K562 (cell line): Measurements from ENCODE around the gene TMIGD1. TPM values are rescaled to one million over a fixed set of nuclear protein-coding genes. Genes with fewer than 3 reads are reported as not detected.

Experiments used
- ATAC-seq: fragments of 200-7000 bp; cut with Tn5 transposase; 3 replicates; pipeline ENCODE4 v1.9.1; 2020; ENCODE audit warnings: moderate library complexity
- BruUV-seq: library from RNA; stranded (reverse); fragments of 400-500 nt; replicated peaks from 2 replicates; lab custom pipeline; 2021; lab: Mats Ljungman, UMichigan
- CTCF ChIA-PET: fragments of 300-600 bp; formaldehyde crosslinking; extraction: SDS; loops from one replicate; lab custom pipeline; 2021; ENCODE audit warnings: low intra/inter-chr PET ratio; lab: Yijun Ruan, JAX
- POLR2A ChIA-PET: fragments of 300-600, 350-650 bp; sonication (Branson Sonifier 250); formaldehyde crosslinking; extraction: SDS; loops from one replicate; lab custom pipeline; 2021; ENCODE audit warnings: antibody characterized with exemption, inconsistent platforms; lab: Yijun Ruan, JAX
- DNase-seq, 4 experiments: peaks; one replicate each; pipeline versions ENCODE4 v3.0.0 to v3.0.0-alpha.2; 2011 to 2018; ENCODE audit warnings: low spot score in 3 of 4, mixed read lengths in 3 of 4; ENCODE audit errors: extremely low read depth in 1 of 4
- FAIRE-seq: peaks from 2 replicates; lab custom pipeline; 2011; peaks lifted over from hg19 to GRCh38; lab: Jason Lieb, UNC
- H2AFZ ChIP-seq: 2 replicates; pipeline ENCODE4 v1.6.0; 2011; ENCODE audit warnings: low read depth, low read length, control low read depth, inconsistent platforms
- H3K27ac ChIP-seq: fragments of 200-600 bp; 3 replicates; pipeline ENCODE4 v1.8.0; 2011; ENCODE audit warnings: low read depth, mild to moderate bottlenecking, control low read depth, inconsistent platforms, low read length, moderate library complexity, mixed read lengths; ENCODE audit errors: extremely low read depth
- H3K27me3 ChIP-seq, 2 experiments: fragments of 300-600 bp in 1 of 2; 2 replicates in 1 of 2; 3 replicates in 1 of 2; pipeline versions ENCODE4 v1.6.0 to v1.8.0; 2011; ENCODE audit warnings: inconsistent platforms in 2 of 2, low read length in 2 of 2, mild to moderate bottlenecking in 1 of 2, mixed read lengths in 1 of 2, moderate library complexity in 1 of 2; ENCODE audit not compliant: control insufficient read depth in 2 of 2, insufficient read depth in 2 of 2
- H3K36me3 ChIP-seq: fragments of 300-600 bp; 3 replicates; pipeline ENCODE4 v1.8.0; 2011; ENCODE audit warnings: mild to moderate bottlenecking, low read length, inconsistent platforms; ENCODE audit not compliant: control insufficient read depth, insufficient read depth
- H3K4me1 ChIP-seq, 2 experiments: fragments of 200-600 bp in 1 of 2; replicated peaks in 1 of 2; 2 replicates in 1 of 2; 3 replicates in 1 of 2; pipeline versions ENCODE4 v1.5.1 to v1.8.0; 2011; ENCODE audit warnings: inconsistent platforms in 2 of 2, low read length in 2 of 2, mild to moderate bottlenecking in 1 of 2, mixed read lengths in 1 of 2, moderate library complexity in 1 of 2; ENCODE audit not compliant: control insufficient read depth in 2 of 2, insufficient read depth in 2 of 2
- H3K4me2 ChIP-seq: 2 replicates; pipeline ENCODE4 v1.6.1; 2011; ENCODE audit warnings: low read length, control low read depth, inconsistent platforms, mixed read lengths; ENCODE audit not compliant: insufficient read depth
- H3K4me3 ChIP-seq: fragments of 200-600 bp; sonication (generic), shearing (Covaris generic); 2 replicates; pipeline ENCODE4 v1.5.1; 2016; ENCODE audit warnings: control low read depth, inconsistent platforms
- H3K79me2 ChIP-seq: fragments of 200-600 bp; 3 replicates; pipeline ENCODE4 v1.8.0; 2011; ENCODE audit warnings: low read length, inconsistent platforms; ENCODE audit not compliant: control insufficient read depth, insufficient read depth
- H3K9ac ChIP-seq, 2 experiments: 2 replicates each; pipeline versions ENCODE4 v1.6.0 to v1.6.1; 2011; ENCODE audit warnings: low read depth in 2 of 2, low read length in 2 of 2, control low read depth in 1 of 2, inconsistent platforms in 1 of 2, mild to moderate bottlenecking in 1 of 2, mixed read lengths in 1 of 2; ENCODE audit not compliant: insufficient read depth in 1 of 2
- H3K9me1 ChIP-seq: one replicate; pipeline ENCODE4 v1.6.0; 2011; ENCODE audit warnings: inconsistent platforms, mild to moderate bottlenecking, low read length, moderate library complexity; ENCODE audit not compliant: control insufficient read depth, insufficient read depth
- H3K9me3 ChIP-seq: replicated peaks from 2 replicates; pipeline ENCODE4 v1.5.1; 2011; ENCODE audit warnings: low read depth, low read length, inconsistent platforms; ENCODE audit not compliant: control insufficient read depth, insufficient read depth
- H4K20me1 ChIP-seq: replicated peaks from 2 replicates; pipeline ENCODE4 v1.6.1; 2011; ENCODE audit warnings: low read length, inconsistent platforms, mixed read lengths; ENCODE audit not compliant: control insufficient read depth, insufficient read depth
- CBX8 ChIP-seq: fragments of 200-600 bp; sonication (generic); IDR thresholded peaks from 2 replicates; pipeline ENCODE4 v1.6.1; 2012; ENCODE audit warnings: borderline replicate concordance, mixed run types, low read depth, mild to moderate bottlenecking, moderate library complexity, mixed read lengths, low read length, control low read depth, inconsistent platforms; ENCODE audit not compliant: poor library complexity, severe bottlenecking; ENCODE audit errors: extremely low read depth
- FOXK1 ChIP-seq: sonication (generic); formaldehyde crosslinking; IDR thresholded peaks from 2 replicates; pipeline ENCODE4 v1.8.0; 2022; ENCODE audit warnings: missing genetic modification reagents, mild to moderate bottlenecking, borderline replicate concordance
- MAFF ChIP-seq: IDR thresholded peaks from 2 replicates; pipeline ENCODE4 v1.6.1; 2012; ENCODE audit warnings: low read length, improper control_type of control experiment
- SMAD1 ChIP-seq: fragments of 150-350 bp; IDR thresholded peaks from 2 replicates; pipeline ENCODE4 v1.6.1; 2014; ENCODE audit warnings: low read length, low read depth; ENCODE audit not compliant: partially characterized antibody
- SMAD3 ChIP-seq: fragments of 450-650 bp; formaldehyde crosslinking; conservative IDR thresholded peaks from 2 replicates; pipeline ENCODE4 v1.4.0; 2020; ENCODE audit warnings: mild to moderate bottlenecking
- ZNF316 ChIP-seq: fragments of 450-650 bp; IDR thresholded peaks from 2 replicates; pipeline ENCODE4 v1.6.1; 2016
- WGBS: fragments of 100-300 bp; shearing (Covaris generic); methylation state at CpG from one replicate; pipeline ENCODE4 v1.1.6; 2016; ENCODE audit warnings: low coverage, mixed read lengths; ENCODE audit not compliant: insufficient coverage; ENCODE audit errors: missing lambda C conversion rate; 5-methylcytosine and 5-hydroxymethylcytosine counted together
- in situ Hi-C: fragments of 300-500 bp; cut with MboI; formaldehyde crosslinking; loops from 4 replicates; pipeline ENCODE4 v1.15.0; 2018; ENCODE audit warnings: inconsistent platforms, mixed read lengths
- intact Hi-C: fragments of 100-400 bp; cut with micrococcal nuclease; formaldehyde crosslinking; loops from 2 replicates; pipeline ENCODE4 v1.14.2; 2022
- polyA plus RNA-seq, 8 experiments: library from polyadenylated mRNA; depleted of rRNA in 4 of 8; stranded (reverse) in 5 of 8; unstranded in 3 of 8; fragments of >200 nt; fragmentation: Nextera tagmentation in 2 of 8; fragmentation: Illumina TruSeq in 1 of 8; extraction: Ambion mirVana in 2 of 8; extraction: Trizol in 1 of 8; gene quantifications; 2 replicates each; pipeline versions ENCODE4 v1.2.1 to v1.2.3, GENCODE V29; 2011 to 2014; ENCODE audit warnings: inconsistent platforms in 1 of 8, missing spikeins in 1 of 8
- total RNA-seq, 7 experiments: library from RNA; depleted of rRNA in 6 of 7; stranded (reverse); fragments of >200 nt in 6 of 7; fragmentation: Illumina TruSeq in 2 of 7; extraction: Trizol in 2 of 7; gene quantifications; 2 replicates each; pipeline versions ENCODE4 v1.2.1 to v1.2.3, GENCODE V29; 2011 to 2021; ENCODE audit warnings: low replicate concordance in 1 of 7
- TF ChIP-seq, protein P1 (sequence below), 3 experiments: fragments of 200-800 bp in 1 of 3; sonication (Bioruptor generic) in 1 of 3; sonication (generic) in 1 of 3; formaldehyde crosslinking in 1 of 3; IDR thresholded peaks; 2 replicates each; pipeline versions ENCODE4 v1.6.1 to v1.8.0; 2016 to 2022; ENCODE audit warnings: mild to moderate bottlenecking in 2 of 3, missing compliant biosample characterization in 2 of 3, missing genetic modification characterization in 2 of 3, missing genetic modification reagents in 1 of 3
- TF ChIP-seq, protein P2 (sequence below), 2 experiments: fragments of 450-650 bp in 1 of 2; sonication (generic) in 1 of 2; formaldehyde crosslinking in 1 of 2; IDR thresholded peaks; 2 replicates each; pipeline versions ENCODE4 v1.7.1 to v1.9.0; 2016 to 2022; ENCODE audit warnings: inconsistent platforms in 1 of 2, mild to moderate bottlenecking in 1 of 2, missing genetic modification reagents in 1 of 2

The TMIGD1 gene
- total and polyA plus RNA-seq, 9 of the 15 experiments (the other 6 are each of a cell fraction or from before 2014, with no cell fraction given): not detected

DNA sequence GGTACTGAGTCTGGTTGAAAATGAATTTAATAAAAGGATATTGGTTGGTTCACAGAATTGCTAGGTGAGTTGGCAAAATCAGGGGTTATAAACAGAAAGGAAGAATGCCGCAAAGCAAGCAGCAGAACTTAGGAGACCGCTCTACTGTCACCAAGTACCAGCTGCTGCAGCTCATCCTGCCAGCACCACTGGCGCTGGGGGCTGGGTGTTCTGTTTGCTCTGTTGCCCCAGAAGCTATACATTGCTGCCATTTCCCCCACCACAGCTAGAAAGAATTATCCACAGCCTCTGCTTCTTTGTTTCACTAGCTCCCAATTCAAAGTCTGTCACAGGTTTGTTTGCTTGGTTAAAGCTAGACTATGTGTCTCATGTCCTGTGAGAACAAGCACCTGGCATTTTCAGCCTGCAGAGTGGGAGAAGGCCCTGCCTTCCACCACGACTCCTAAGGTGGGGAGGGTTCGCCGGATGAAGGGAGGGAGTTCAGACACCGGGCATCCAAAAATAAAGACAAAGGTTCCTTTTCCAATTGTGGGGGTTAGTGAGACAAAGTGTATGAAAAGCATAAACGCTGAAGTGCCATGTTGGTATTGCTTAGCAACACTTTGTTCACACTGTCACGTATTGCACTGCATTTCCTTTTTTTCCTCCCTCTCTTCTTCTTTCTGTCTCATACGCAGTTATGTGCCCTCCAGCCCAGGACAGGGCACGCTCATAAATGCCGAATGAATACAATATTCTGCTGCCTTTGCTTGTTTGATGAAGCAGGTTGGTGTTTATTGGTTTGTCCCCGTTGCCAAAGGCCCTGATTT is 35.3 kb upstream of the TMIGD1 start (continued):
- TF ChIP-seq FOXK1 (CRISPR knock-in tag) (no peak), SMAD3 (CRISPR knock-in tag) (no peak), SMAD1 (no peak)
- TF ChIP-seq, protein P1, sequence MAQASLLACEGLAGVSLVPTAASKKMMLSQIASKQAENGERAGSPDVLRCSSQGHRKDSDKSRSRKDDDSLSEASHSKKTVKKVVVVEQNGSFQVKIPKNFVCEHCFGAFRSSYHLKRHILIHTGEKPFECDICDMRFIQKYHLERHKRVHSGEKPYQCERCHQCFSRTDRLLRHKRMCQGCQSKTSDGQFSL (CRISPR knock-in tag; IDR thresholded peaks at IDR 0.05): no peak
- TF ChIP-seq, protein P1 (tag; IDR thresholded peaks at IDR 0.05): no peak

DNA sequence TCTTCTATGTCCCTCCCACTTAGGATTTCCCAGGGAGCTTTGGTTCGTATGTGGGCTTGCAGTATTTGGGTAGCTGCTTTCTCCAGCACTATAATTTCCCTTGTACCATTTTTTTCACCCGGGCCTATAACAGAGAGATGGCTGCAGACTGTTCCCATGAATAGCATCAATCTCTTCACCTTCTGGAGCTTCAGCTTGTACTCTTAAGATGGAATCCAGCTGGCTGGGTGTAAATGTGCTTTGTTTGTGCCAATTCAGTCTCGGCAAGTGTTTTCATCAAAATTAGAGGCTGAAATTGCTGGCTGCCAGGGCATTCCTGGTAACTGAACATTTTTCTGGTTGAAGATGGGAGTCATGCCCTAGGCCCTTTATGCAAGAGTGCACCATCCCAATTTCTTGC is 32.7 kb upstream of the TMIGD1 start:
- H3K9ac ChIP-seq: no peak overlapping the region
- no peaks in the 10 kb centered on the region for H4K20me1 ChIP-seq
- 0% methylated on average over 3 of the region's 3 CpGs for WGBS
- DNase-seq: no peak
- peaks cover 8 to 11% of the 10 kb centered on the region in 2 experiments; a peak in 3 of 5 replicates for H3K27me3 ChIP-seq
- POLR2A ChIA-PET: interaction anchor here (0.6 to 1.3 kb wide), 4 partner anchors 11 to 211 kb away, joined by 3 to 4 read pairs (median 4); no protein-coding TSS in a partner anchor
- no peaks in the 10 kb centered on the region for H3K79me2 ChIP-seq
- peaks cover 4% of the 10 kb centered on the region for H3K9me3 ChIP-seq
- no peak overlapping the region for H3K27ac ChIP-seq
- H2AFZ ChIP-seq: no peak overlapping the region
- H3K36me3 ChIP-seq: no peaks in the 10 kb centered on the region
- BruUV-seq: no TSS peak
- ATAC-seq: no peak
- H3K4me1 ChIP-seq: no peaks in the 10 kb centered on the region; a peak in 1 of 5 replicates
- in situ Hi-C loops (no loop called here), intact Hi-C loops (no loop called here)
- H3K4me2 ChIP-seq: no peak overlapping the region
- no peak overlapping the region for H3K4me3 ChIP-seq
- H3K9me1 ChIP-seq: no peaks in the 10 kb centered on the region
- CTCF ChIA-PET: no interaction called here
- no peak for FAIRE-seq
- no peak for TF ChIP-seq CBX8
- no peak for TF ChIP-seq MAFF
- no peak for TF ChIP-seq ZNF316
- TF ChIP-seq, protein P2, sequence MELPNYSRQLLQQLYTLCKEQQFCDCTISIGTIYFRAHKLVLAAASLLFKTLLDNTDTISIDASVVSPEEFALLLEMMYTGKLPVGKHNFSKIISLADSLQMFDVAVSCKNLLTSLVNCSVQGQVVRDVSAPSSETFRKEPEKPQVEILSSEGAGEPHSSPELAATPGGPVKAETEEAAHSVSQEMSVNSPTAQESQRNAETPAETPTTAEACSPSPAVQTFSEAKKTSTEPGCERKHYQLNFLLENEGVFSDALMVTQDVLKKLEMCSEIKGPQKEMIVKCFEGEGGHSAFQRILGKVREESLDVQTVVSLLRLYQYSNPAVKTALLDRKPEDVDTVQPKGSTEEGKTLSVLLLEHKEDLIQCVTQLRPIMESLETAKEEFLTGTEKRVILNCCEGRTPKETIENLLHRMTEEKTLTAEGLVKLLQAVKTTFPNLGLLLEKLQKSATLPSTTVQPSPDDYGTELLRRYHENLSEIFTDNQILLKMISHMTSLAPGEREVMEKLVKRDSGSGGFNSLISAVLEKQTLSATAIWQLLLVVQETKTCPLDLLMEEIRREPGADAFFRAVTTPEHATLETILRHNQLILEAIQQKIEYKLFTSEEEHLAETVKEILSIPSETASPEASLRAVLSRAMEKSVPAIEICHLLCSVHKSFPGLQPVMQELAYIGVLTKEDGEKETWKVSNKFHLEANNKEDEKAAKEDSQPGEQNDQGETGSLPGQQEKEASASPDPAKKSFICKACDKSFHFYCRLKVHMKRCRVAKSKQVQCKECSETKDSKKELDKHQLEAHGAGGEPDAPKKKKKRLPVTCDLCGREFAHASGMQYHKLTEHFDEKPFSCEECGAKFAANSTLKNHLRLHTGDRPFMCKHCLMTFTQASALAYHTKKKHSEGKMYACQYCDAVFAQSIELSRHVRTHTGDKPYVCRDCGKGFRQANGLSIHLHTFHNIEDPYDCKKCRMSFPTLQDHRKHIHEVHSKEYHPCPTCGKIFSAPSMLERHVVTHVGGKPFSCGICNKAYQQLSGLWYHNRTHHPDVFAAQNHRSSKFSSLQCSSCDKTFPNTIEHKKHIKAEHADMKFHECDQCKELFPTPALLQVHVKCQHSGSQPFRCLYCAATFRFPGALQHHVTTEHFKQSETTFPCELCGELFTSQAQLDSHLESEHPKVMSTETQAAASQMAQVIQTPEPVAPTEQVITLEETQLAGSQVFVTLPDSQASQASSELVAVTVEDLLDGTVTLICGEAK (IDR thresholded peaks at IDR 0.05): no peak
- TF ChIP-seq, protein P2 (CRISPR knock-in tag; IDR thresholded peaks at IDR 0.05): no peak
